Karpas-422 (cell line): ENCODE measurements around the gene GNAO1. TPM values are rescaled to one million over a fixed set of nuclear protein-coding genes. Genes with fewer than 3 reads are reported as not detected.

Source experiments
- DNase-seq: peaks from one replicate; pipeline ENCODE4 v3.0.0-alpha.2; 2015
- H2AFZ ChIP-seq: fragments of 200-600 bp; sonication (generic); 2 replicates; pipeline ENCODE4 v1.6.1; 2014; ENCODE audit warnings: antibody characterized with exemption, low read length, mixed read lengths
- H3K27ac ChIP-seq: fragments of 200-600 bp; sonication (generic); 2 replicates; pipeline ENCODE4 v1.5.1; 2014; ENCODE audit warnings: mild to moderate bottlenecking, low read length, moderate library complexity
- H3K27me3 ChIP-seq: fragments of 200-600 bp; sonication (generic); 2 replicates; pipeline ENCODE4 v1.6.1; 2014; ENCODE audit warnings: low read length, mixed read lengths
- H3K36me3 ChIP-seq: fragments of 200-600 bp; sonication (generic); 2 replicates; pipeline ENCODE4 v1.6.1; 2014; ENCODE audit warnings: low read length, mixed read lengths; ENCODE audit not compliant: insufficient read depth
- H3K4me1 ChIP-seq: fragments of 200-600 bp; sonication (generic); 2 replicates; pipeline ENCODE4 v1.6.1; 2014; ENCODE audit warnings: mild to moderate bottlenecking, low read length, mixed read lengths
- H3K4me2 ChIP-seq: fragments of 200-600 bp; sonication (generic); 2 replicates; pipeline ENCODE4 v1.6.1; 2014; ENCODE audit warnings: low read length, low read depth, mild to moderate bottlenecking; ENCODE audit not compliant: poor library complexity, severe bottlenecking
- H3K4me3 ChIP-seq: fragments of 200-600 bp; sonication (generic); 2 replicates; pipeline ENCODE4 v1.5.1; 2014; ENCODE audit warnings: mild to moderate bottlenecking, antibody characterized with exemption, low read length, mixed read lengths
- H3K79me2 ChIP-seq: fragments of 200-600 bp; sonication (generic); 2 replicates; pipeline ENCODE4 v1.6.1; 2014; ENCODE audit warnings: mild to moderate bottlenecking, low read length, mixed read lengths
- H3K9ac ChIP-seq: fragments of 200-600 bp; sonication (generic); 2 replicates; pipeline ENCODE4 v1.6.0; 2014; ENCODE audit warnings: low read length
- H3K9me2 ChIP-seq: fragments of 200-600 bp; sonication (generic), shearing (Covaris generic); replicated peaks from 2 replicates; pipeline ENCODE4 v1.6.0; 2014; ENCODE audit warnings: mild to moderate bottlenecking, low read length, moderate library complexity; ENCODE audit not compliant: insufficient read depth
- H3K9me3 ChIP-seq: fragments of 300-700, 200-600 bp; sonication (generic); 2 replicates; pipeline ENCODE4 v1.6.1; 2014; ENCODE audit warnings: low read length, mixed read lengths
- H4K20me1 ChIP-seq: fragments of 200-600 bp; sonication (generic); 2 replicates; pipeline ENCODE4 v1.6.1; 2014; ENCODE audit warnings: mild to moderate bottlenecking, antibody characterized with exemption, low read length, low read depth; ENCODE audit not compliant: insufficient read depth
- total RNA-seq: library from RNA; depleted of rRNA; stranded (reverse); fragments of >200 nt; shearing (Covaris generic); gene quantifications from 2 replicates; pipeline ENCODE4 v1.2.3, GENCODE V29; 2014; ENCODE audit warnings: low replicate concordance

The GNAO1 gene
- total RNA-seq, 1 experiment from 2014 or later, result 2.3 TPM

- H3K4me3 ChIP-seq, result no peak overlapping the region
- no peaks in the 10 kb centered on the region for H4K20me1 ChIP-seq
- no peak overlapping the region for H2AFZ ChIP-seq
- no peak overlapping the region for H3K9ac ChIP-seq
- H3K4me1 ChIP-seq, result no peaks in the 10 kb centered on the region
- DNase-seq, result no peak
- H3K9me2 ChIP-seq, result no peaks in the 10 kb centered on the region
- no peaks in the 10 kb centered on the region for H3K27me3 ChIP-seq
- H3K9me3 ChIP-seq, result no peaks in the 10 kb centered on the region
- H3K79me2 ChIP-seq, result no peaks in the 10 kb centered on the region
- no peak overlapping the region for H3K27ac ChIP-seq
- no peaks in the 10 kb centered on the region for H3K36me3 ChIP-seq
- no peak overlapping the region for H3K4me2 ChIP-seq
These were observed 42.7 kb downstream of the GNAO1 start for GRCh38 chr16:56233795-56234566.

GRCh38 chr16:56234737-56235136, 43.4 kb downstream of the GNAO1 start:
- Histone ChIP-seq H4K20me1 (no peaks in the 10 kb centered on the region), H3K4me2 (no peak overlapping the region), H3K9me2 (no peaks in the 10 kb centered on the region), H3K9me3 (no peaks in the 10 kb centered on the region), H2AFZ (no peak overlapping the region), H3K36me3 (no peaks in the 10 kb centered on the region), H3K27me3 (no peaks in the 10 kb centered on the region), H3K9ac (no peak overlapping the region), H3K27ac (no peak overlapping the region), H3K4me1 (no peaks in the 10 kb centered on the region), H3K4me3 (no peak overlapping the region), H3K79me2 (no peaks in the 10 kb centered on the region)
- DNase-seq, result no peak

GRCh38 chr16:56237451-56237930, 46.2 kb downstream of the GNAO1 start:
- H3K27ac ChIP-seq, result no peak overlapping the region

DNA sequence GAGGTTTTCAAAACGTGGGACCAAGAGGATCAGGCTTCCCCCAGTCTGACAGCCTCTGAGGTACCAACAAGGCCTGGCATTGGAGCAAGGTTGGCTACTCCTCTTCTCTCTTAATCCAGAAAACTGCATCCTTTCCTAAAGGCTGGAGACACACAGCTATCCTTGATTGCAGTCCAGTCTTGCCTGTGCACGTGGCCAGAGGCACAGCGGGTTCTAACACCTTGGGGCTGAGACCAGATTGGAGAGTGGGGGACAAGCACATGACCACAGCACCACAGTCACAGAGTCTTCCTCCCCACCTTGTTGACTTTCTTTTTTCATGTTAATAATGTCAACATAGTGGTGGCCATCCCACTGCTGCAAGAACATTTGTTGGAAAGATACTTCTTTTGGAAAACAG, 46.9 kb downstream of the GNAO1 start:
- Histone ChIP-seq H3K36me3 (no peaks in the 10 kb centered on the region), H3K9ac (no peak overlapping the region), H2AFZ (no peak overlapping the region), H3K79me2 (no peaks in the 10 kb centered on the region), H3K27ac (no peak overlapping the region), H3K27me3 (no peaks in the 10 kb centered on the region), H3K9me3 (no peaks in the 10 kb centered on the region), H3K4me3 (no peak overlapping the region), H3K4me2 (no peak overlapping the region), H3K4me1 (no peaks in the 10 kb centered on the region), H4K20me1 (no peaks in the 10 kb centered on the region), H3K9me2 (no peaks in the 10 kb centered on the region)
- DNase-seq, result no peak

More at GRCh38 chr16:56237451-56237930, 46.2 kb downstream of the GNAO1 start:
- Histone ChIP-seq H2AFZ (no peak overlapping the region), H4K20me1 (no peaks in the 10 kb centered on the region), H3K4me1 (no peaks in the 10 kb centered on the region), H3K4me2 (no peak overlapping the region), H3K79me2 (no peaks in the 10 kb centered on the region), H3K27me3 (no peaks in the 10 kb centered on the region), H3K4me3 (no peak overlapping the region), H3K9ac (no peak overlapping the region), H3K36me3 (no peaks in the 10 kb centered on the region), H3K9me3 (no peaks in the 10 kb centered on the region), H3K9me2 (no peaks in the 10 kb centered on the region)
- DNase-seq, result no peak

DNA sequence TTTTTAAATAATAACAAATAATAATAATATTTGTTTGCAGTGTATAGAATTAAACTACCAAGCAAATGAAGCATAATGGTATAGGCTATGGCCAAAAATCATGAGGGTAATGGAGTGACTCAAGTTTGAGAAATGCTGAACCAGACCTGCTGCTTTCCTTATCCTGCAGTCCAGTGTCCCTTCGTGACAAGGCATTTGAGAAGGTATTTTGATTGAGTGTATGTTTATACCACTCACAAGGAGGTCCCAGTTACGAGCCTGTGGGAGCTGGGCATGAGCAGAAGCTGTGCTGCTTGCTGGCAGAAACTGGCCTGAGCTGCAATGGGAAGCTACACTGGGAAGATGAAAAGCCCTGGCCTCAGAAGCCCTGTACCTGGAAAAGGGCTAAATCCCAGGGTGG, 50.3 kb downstream of the GNAO1 start:
- Histone ChIP-seq H3K79me2 (no peaks in the 10 kb centered on the region), H2AFZ (no peak overlapping the region), H3K27me3 (no peaks in the 10 kb centered on the region), H4K20me1 (no peaks in the 10 kb centered on the region), H3K9me3 (no peaks in the 10 kb centered on the region), H3K4me1 (no peaks in the 10 kb centered on the region), H3K4me2 (no peak overlapping the region), H3K9me2 (no peaks in the 10 kb centered on the region), H3K36me3 (no peaks in the 10 kb centered on the region), H3K9ac (no peak overlapping the region), H3K27ac (no peak overlapping the region), H3K4me3 (no peak overlapping the region)
- no peak for DNase-seq

- Histone ChIP-seq H3K9me2 (no peaks in the 10 kb centered on the region), H3K4me3 (no peak overlapping the region), H3K36me3 (no peaks in the 10 kb centered on the region), H3K9me3 (no peaks in the 10 kb centered on the region), H3K4me2 (no peak overlapping the region), H3K27ac (no peak overlapping the region), H3K4me1 (no peaks in the 10 kb centered on the region), H3K27me3 (no peaks in the 10 kb centered on the region), H4K20me1 (no peaks in the 10 kb centered on the region), H2AFZ (no peak overlapping the region), H3K79me2 (no peaks in the 10 kb centered on the region), H3K9ac (no peak overlapping the region)
- no peak for DNase-seq
These were observed 51.5 kb downstream of the GNAO1 start for GRCh38 chr16:56242740-56243139.

DNA sequence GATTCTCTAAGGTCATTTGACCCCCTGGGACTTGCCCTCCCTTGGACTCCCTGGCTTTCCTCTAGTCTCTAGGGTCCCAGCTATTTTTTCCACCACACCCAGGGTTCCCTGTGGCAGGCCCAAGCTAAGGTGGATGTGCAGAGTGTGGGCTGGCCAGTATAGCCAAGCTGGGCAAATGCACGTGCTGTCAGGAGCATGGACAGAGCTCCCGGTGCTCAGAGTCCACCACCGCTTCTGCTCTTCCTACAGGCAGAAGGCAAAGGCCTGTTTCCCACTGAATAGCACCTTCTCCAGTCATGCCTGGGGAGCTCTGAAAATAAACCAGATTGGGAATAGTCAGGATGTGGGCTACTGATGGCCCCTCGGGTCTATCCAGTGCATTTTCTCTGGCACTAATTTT, 53.3 kb downstream of the GNAO1 start:
- H3K36me3 ChIP-seq, result no peaks in the 10 kb centered on the region
- H3K79me2 ChIP-seq, result no peaks in the 10 kb centered on the region
- no peak overlapping the region for H3K4me3 ChIP-seq
- H3K9me3 ChIP-seq, result no peaks in the 10 kb centered on the region
- H3K4me1 ChIP-seq, result no peaks in the 10 kb centered on the region
- no peak overlapping the region for H2AFZ ChIP-seq
- DNase-seq, result no peak
- no peaks in the 10 kb centered on the region for H4K20me1 ChIP-seq
- H3K9ac ChIP-seq, result no peak overlapping the region
- H3K27me3 ChIP-seq, result no peaks in the 10 kb centered on the region
- H3K4me2 ChIP-seq, result no peak overlapping the region
- no peaks in the 10 kb centered on the region for H3K9me2 ChIP-seq
- no peak overlapping the region for H3K27ac ChIP-seq

- no peak overlapping the region for H3K4me3 ChIP-seq
- H3K27ac ChIP-seq, result no peak overlapping the region
- no peak overlapping the region for H3K4me2 ChIP-seq
- no peaks in the 10 kb centered on the region for H3K79me2 ChIP-seq
- H3K9me2 ChIP-seq, result no peaks in the 10 kb centered on the region
- H3K27me3 ChIP-seq, result no peaks in the 10 kb centered on the region
- H2AFZ ChIP-seq, result no peak overlapping the region
- H3K9me3 ChIP-seq, result no peaks in the 10 kb centered on the region
- no peak for DNase-seq
- H3K4me1 ChIP-seq, result no peaks in the 10 kb centered on the region
- no peak overlapping the region for H3K9ac ChIP-seq
- H4K20me1 ChIP-seq, result no peaks in the 10 kb centered on the region
- H3K36me3 ChIP-seq, result no peaks in the 10 kb centered on the region
These were observed 53.9 kb downstream of the GNAO1 start for GRCh38 chr16:56245197-56245596.
